A549 (cell line): Measurements from ENCODE around the gene KCNN4. TPM values are rescaled to one million over a fixed set of nuclear protein-coding genes. Genes with fewer than 3 reads are reported as not detected.
A peak's percentile ranks its signal among the peaks of the same experiment; 100 is the strongest.

Experiments used
- ATAC-seq, 2 experiments: fragments of 200-7000 bp in 1 of 2; fragments of >200 bp in 1 of 2; cut with Nextera tagmentation in 1 of 2; cut with Tn5 transposase in 1 of 2; 3 replicates each; pipeline versions ENCODE4 v1.8.0 to v1.9.1; 2018 to 2020; ENCODE audit warnings: mild to moderate bottlenecking in 1 of 2, moderate library complexity in 1 of 2
- CTCF ChIA-PET: fragments of 300-600 bp; sonication (Branson Sonifier 250); formaldehyde crosslinking; extraction: SDS; loops from one replicate; lab custom pipeline; 2021; ENCODE audit warnings: antibody characterized with exemption, inconsistent platforms; lab: Yijun Ruan, JAX
- POLR2A ChIA-PET: fragments of 350-600 bp; formaldehyde crosslinking; extraction: SDS; loops from one replicate; lab custom pipeline; 2021; ENCODE audit warnings: antibody characterized with exemption, inconsistent platforms; lab: Yijun Ruan, JAX
- DNase-seq, 2 experiments: peaks; one replicate each; pipeline versions ENCODE4 v3.0.0 to v3.0.0-alpha.2; 2011 to 2016; ENCODE audit warnings: low read depth in 1 of 2, low spot score in 1 of 2
- FAIRE-seq: peaks from 2 replicates; lab custom pipeline; 2011; peaks lifted over from hg19 to GRCh38; lab: Jason Lieb, UNC
- H3K27ac ChIP-seq, 2 experiments: fragments of >200 bp; sonication (Bioruptor Twin); formaldehyde crosslinking; 3 replicates each; pipeline ENCODE4 v1.5.1; 2016 to 2017
- H3K4me1 ChIP-seq: fragments of >200 bp; sonication (Bioruptor Twin); formaldehyde crosslinking; 3 replicates; pipeline ENCODE4 v1.6.1; 2016
- H3K4me2 ChIP-seq: fragments of >200 bp; sonication (Bioruptor Twin); formaldehyde crosslinking; 3 replicates; pipeline ENCODE4 v1.6.1; 2016
- H3K4me3 ChIP-seq: fragments of >200 bp; sonication (Bioruptor Twin); formaldehyde crosslinking; 3 replicates; pipeline ENCODE4 v1.5.1; 2016
- H3K9me3 ChIP-seq: fragments of >200 bp; sonication (Bioruptor Twin); formaldehyde crosslinking; 3 replicates; pipeline ENCODE4 v1.6.1; 2016
- ATOH8 ChIP-seq: fragments of 250-450 bp; sonication (Bioruptor Pico); IDR thresholded peaks from 2 replicates; pipeline ENCODE4 v1.5.0; 2020; ENCODE audit warnings: low read depth, mild to moderate bottlenecking, moderate library complexity
- CHD2 ChIP-seq: fragments of 150-350 bp; IDR thresholded peaks from 2 replicates; pipeline ENCODE4 v1.6.1; 2014; ENCODE audit warnings: low read length; ENCODE audit not compliant: partially characterized antibody
- CHD4 ChIP-seq: fragments of 200-600 bp; sonication (generic); IDR thresholded peaks from 2 replicates; pipeline ENCODE4 v1.6.1; 2016; ENCODE audit warnings: antibody characterized with exemption, mild to moderate bottlenecking, borderline replicate concordance
- EHF ChIP-seq: fragments of 250-450 bp; sonication (Bioruptor Pico); IDR thresholded peaks from 2 replicates; pipeline ENCODE4 v1.5.0; 2020; ENCODE audit warnings: mild to moderate bottlenecking
- FOSL2 ChIP-seq, 2 experiments: fragments of 450-650 bp in 1 of 2; fragments of >200 bp in 1 of 2; sonication (Bioruptor Twin) in 1 of 2; formaldehyde crosslinking; IDR thresholded peaks; 2 replicates each; pipeline versions ENCODE4 v1.5.0 to v1.6.1; 2016 to 2020; ENCODE audit warnings: mild to moderate bottlenecking in 1 of 2, moderate library complexity in 1 of 2
- GATA3 ChIP-seq: IDR thresholded peaks from 2 replicates; pipeline ENCODE4 v1.6.1; 2012; ENCODE audit warnings: borderline replicate concordance
- HDAC2 ChIP-seq: fragments of 200-600 bp; sonication (generic); IDR thresholded peaks from 2 replicates; pipeline ENCODE4 v1.6.1; 2016
- HMGXB4 ChIP-seq: fragments of 250-450 bp; sonication (Bioruptor Pico); IDR thresholded peaks from 2 replicates; pipeline ENCODE4 v1.5.0; 2021; ENCODE audit warnings: mild to moderate bottlenecking, moderate library complexity, borderline replicate concordance
- HOXB13 ChIP-seq: fragments of 250-450 bp; sonication (Bioruptor Pico); IDR thresholded peaks from 2 replicates; pipeline ENCODE4 v1.5.0; 2020; ENCODE audit warnings: low read depth, mild to moderate bottlenecking, moderate library complexity
- JUN ChIP-seq, 2 experiments: fragments of >200 bp; sonication (Bioruptor Twin); formaldehyde crosslinking; IDR thresholded peaks; 2 replicates in 1 of 2; 3 replicates in 1 of 2; pipeline ENCODE4 v1.6.1; 2016 to 2017
- JUNB ChIP-seq: fragments of >200 bp; sonication (Bioruptor Twin); formaldehyde crosslinking; IDR thresholded peaks from 2 replicates; pipeline ENCODE4 v1.6.1; 2016
- MAZ ChIP-seq: fragments of 150-350 bp; IDR thresholded peaks from 2 replicates; pipeline ENCODE4 v1.6.1; 2014; ENCODE audit warnings: antibody characterized with exemption, low read depth, low read length, borderline replicate concordance
- NFE2L2 ChIP-seq: fragments of 150-350 bp; conservative IDR thresholded peaks from 2 replicates; pipeline ENCODE4 v1.6.1; 2014; ENCODE audit warnings: low read length
- NR3C1 ChIP-seq: fragments of >200 bp; sonication (Bioruptor Twin); formaldehyde crosslinking; IDR thresholded peaks from 3 replicates; pipeline ENCODE4 v1.6.1; 2017
- PHF8 ChIP-seq: fragments of 200-600 bp; sonication (generic); IDR thresholded peaks from 2 replicates; pipeline ENCODE4 v1.6.1; 2016; ENCODE audit warnings: low read depth, mild to moderate bottlenecking, antibody characterized with exemption, moderate library complexity, borderline replicate concordance
- POLR2AphosphoS2 ChIP-seq: conservative IDR thresholded peaks from 2 replicates; pipeline ENCODE4 v1.6.1; 2012; ENCODE audit warnings: low read length, improper control_type of control experiment, inconsistent platforms
- RARB ChIP-seq: fragments of 250-450 bp; sonication (Bioruptor Pico); IDR thresholded peaks from 2 replicates; pipeline ENCODE4 v1.8.0; 2021; ENCODE audit warnings: mild to moderate bottlenecking, moderate library complexity
- SMC3 ChIP-seq: fragments of >200 bp; sonication (Bioruptor Twin); formaldehyde crosslinking; IDR thresholded peaks from 3 replicates; pipeline ENCODE4 v1.6.1; 2018; ENCODE audit warnings: inconsistent platforms
- TFCP2L1 ChIP-seq: fragments of 250-450 bp; sonication (Bioruptor Pico); IDR thresholded peaks from 2 replicates; pipeline ENCODE4 v1.5.0; 2021; ENCODE audit warnings: mild to moderate bottlenecking
- ZFP36 ChIP-seq: fragments of 450-650 bp; IDR thresholded peaks from 2 replicates; pipeline ENCODE4 v1.6.1; 2014; ENCODE audit warnings: borderline replicate concordance; ENCODE audit not compliant: partially characterized antibody
- WGBS: methylation state at CpG from one replicate; pipeline ENCODE4 v1.1.6; 2017; ENCODE audit errors: missing lambda C conversion rate; 5-methylcytosine and 5-hydroxymethylcytosine counted together
- polyA plus RNA-seq, 4 experiments: library from polyadenylated mRNA; depleted of rRNA in 3 of 4; stranded (reverse); fragments of >200 nt; fragmentation: RNase III in 1 of 4; extraction: RNeasy Plus Mini Kit Qiagen cat#74134 plus additional on column Dnase treatment in 1 of 4; gene quantifications; 2 replicates in 3 of 4; 3 replicates in 1 of 4; pipeline ENCODE4 v1.2.3, GENCODE V29; 2011 to 2017
- TF ChIP-seq, protein P1 (sequence below): fragments of 450-650 bp; IDR thresholded peaks from 2 replicates; pipeline ENCODE4 v1.6.1; 2014; ENCODE audit warnings: antibody characterized with exemption

Gene KCNN4
- polyA plus RNA-seq, 2 of the 4 experiments (the other 2 are of a cell fraction): 15.7 to 21.0 TPM

DNA sequence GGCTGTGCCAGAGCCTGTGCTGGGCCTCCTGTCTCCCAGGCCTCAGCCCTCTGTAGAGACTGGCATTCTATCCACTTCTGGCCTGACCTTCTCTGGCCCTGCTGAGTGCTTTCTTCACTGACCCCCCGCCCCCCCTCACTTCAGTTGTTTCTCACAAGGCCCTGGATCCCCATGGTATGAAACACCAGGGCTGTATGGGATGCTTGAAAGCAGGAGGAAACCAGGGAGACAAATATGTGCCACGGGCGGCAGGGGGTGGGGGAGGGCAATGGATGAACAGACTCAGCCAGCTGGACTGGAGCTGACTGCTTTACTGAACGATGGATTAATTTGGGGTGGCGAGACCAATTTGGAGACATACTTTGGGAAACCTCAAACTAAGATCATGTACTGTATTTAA is 50.9 kb downstream of the KCNN4 start:
- WGBS: 91% methylated on average over 5 of the region's 5 CpGs
- ATAC-seq (no peak), FAIRE-seq (no peak), DNase-seq (no peak)
- no peak overlapping the region for H3K4me2 ChIP-seq
- no peak for TF ChIP-seq HMGXB4 (CRISPR knock-in tag)
- no peak for TF ChIP-seq HOXB13 (CRISPR knock-in tag)
- TF ChIP-seq NFE2L2: no peak
- no peak for TF ChIP-seq TFCP2L1 (CRISPR knock-in tag)
- no peak for TF ChIP-seq NR3C1
- no peak for TF ChIP-seq ATOH8
- TF ChIP-seq CHD4: no peak
- TF ChIP-seq FOSL2 (IDR thresholded peaks at IDR 0.05): no peak
- TF ChIP-seq FOSL2 (CRISPR knock-in tag; IDR thresholded peaks at IDR 0.05): no peak
- no peak for TF ChIP-seq ZFP36
- TF ChIP-seq, protein P1, sequence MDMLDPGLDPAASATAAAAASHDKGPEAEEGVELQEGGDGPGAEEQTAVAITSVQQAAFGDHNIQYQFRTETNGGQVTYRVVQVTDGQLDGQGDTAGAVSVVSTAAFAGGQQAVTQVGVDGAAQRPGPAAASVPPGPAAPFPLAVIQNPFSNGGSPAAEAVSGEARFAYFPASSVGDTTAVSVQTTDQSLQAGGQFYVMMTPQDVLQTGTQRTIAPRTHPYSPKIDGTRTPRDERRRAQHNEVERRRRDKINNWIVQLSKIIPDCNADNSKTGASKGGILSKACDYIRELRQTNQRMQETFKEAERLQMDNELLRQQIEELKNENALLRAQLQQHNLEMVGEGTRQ: no peak
- TF ChIP-seq RARB: no peak
- TF ChIP-seq JUN (IDR thresholded peaks at IDR 0.05): no peak
- no peaks in the 10 kb centered on the region for H3K9me3 ChIP-seq
- H3K4me1 ChIP-seq: no peaks in the 10 kb centered on the region
- ChIA-PET POLR2A (interaction anchor here (0.6 to 0.9 kb wide), 2 partner anchors 24 to 61 kb away, joined by 4 read pairs; partner anchors contain the start of gene SMG9), CTCF (interaction anchor here (0.6 to 19.0 kb wide), 7 partner anchors 8 to 251 kb away, joined by 3 to 340 read pairs (median 6); partner anchors contain the start of gene SMG9)
- no peak overlapping the region for H3K27ac ChIP-seq
- H3K4me3 ChIP-seq: no peak overlapping the region

- no peak for FAIRE-seq
- WGBS: 98% methylated on average over 4 of the region's 4 CpGs
- ChIA-PET CTCF (interaction anchor here (0.8 to 2.2 kb wide), 6 partner anchors 9 to 133 kb away, joined by 3 to 7 read pairs (median 4); partner anchors contain the start of gene PLAUR), POLR2A (no interaction called here)
- TF ChIP-seq CHD2 (no peak), EHF (CRISPR knock-in tag) (no peak), HMGXB4 (CRISPR knock-in tag) (no peak), SMC3 (no peak), HDAC2 (no peak), MAZ (no peak), POLR2AphosphoS2 (no peak), GATA3 (no peak), JUNB (no peak), PHF8 (no peak)
- H3K4me2 ChIP-seq: no peak overlapping the region
- no peaks in the 10 kb centered on the region for H3K9me3 ChIP-seq
- no peak overlapping the region for H3K4me3 ChIP-seq
- ATAC-seq: peak in 1 of 2 experiments; percentile 14; a peak in 1 of 6 replicates
- DNase-seq: no peak
- H3K27ac ChIP-seq: no peak overlapping the region
- H3K4me1 ChIP-seq: no peaks in the 10 kb centered on the region
Measured at GRCh38 chr19:43727593-43727853, 53.2 kb downstream of the KCNN4 start.
